Erythroblast (primary cell): Measurements from ENCODE around the gene CCDC74A.

Experiments
- GATA1 ChIP-seq: IDR thresholded peaks from 2 replicates; pipeline ENCODE4 v1.6.1; 2011; ENCODE audit warnings: low read depth, mild to moderate bottlenecking, control low read depth, low read length, moderate library complexity
- POLR2A ChIP-seq: IDR thresholded peaks from 2 replicates; pipeline ENCODE4 v1.6.1; 2011; ENCODE audit warnings: mild to moderate bottlenecking, low read length

DNA sequence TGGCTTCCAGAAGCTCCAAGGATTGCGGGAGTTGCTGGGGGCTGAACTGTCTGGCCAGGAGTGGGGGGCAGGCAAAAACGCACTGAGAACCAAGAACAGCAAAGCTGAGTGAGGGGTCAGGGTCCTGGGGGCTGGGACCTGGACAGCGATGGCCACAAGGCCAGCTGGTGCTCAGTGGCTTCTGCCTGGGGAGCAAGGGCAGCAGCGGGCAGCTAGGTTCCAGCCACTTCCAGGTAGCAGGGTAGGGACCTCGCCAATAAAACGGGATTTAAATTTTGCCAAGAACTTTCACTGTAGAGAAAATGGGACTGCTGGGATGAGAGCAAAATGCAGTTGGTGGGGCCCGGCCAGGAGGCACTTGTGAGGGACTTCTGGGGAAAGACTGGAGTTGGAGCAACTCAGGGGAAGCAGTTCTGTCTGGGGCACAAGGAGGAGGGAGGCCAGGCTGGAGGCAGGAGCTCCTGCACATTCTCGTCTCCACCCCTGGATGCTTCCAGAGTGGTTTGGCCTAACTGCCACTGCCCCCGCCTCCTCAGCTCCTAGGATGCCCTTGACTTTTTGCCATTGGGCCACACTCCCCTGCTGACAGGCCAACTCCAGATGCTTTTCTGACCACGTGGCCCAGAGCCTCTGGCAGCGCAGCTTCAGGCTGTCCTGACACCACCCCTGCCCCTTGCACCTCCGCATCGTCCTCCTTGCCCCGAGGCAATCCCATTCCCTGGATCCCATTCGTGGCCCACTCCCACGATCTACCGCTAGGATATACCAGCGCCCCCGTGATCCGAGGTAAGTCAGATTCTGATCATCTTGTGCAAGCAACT, 5.5 kb upstream of the CCDC74A start:
- TF ChIP-seq POLR2A = no peak
- no peak for TF ChIP-seq GATA1
